WTC11 (cell line): ENCODE results near the gene OSBPL10. TPM values are rescaled to one million over a fixed set of nuclear protein-coding genes. Genes with fewer than 3 reads are reported as not detected.

Experiments
- ATAC-seq: fragments of 200-7000 bp; cut with Tn5 transposase; 2 replicates; pipeline ENCODE4 v1.10.0; 2021; ENCODE audit warnings: mild to moderate bottlenecking, moderate library complexity
- CTCF ChIA-PET: fragments of 300-600 bp; sonication (Branson Sonifier 250); formaldehyde crosslinking; loops from one replicate; lab custom pipeline; 2021; ENCODE audit warnings: antibody characterized with exemption; lab: Charles Lee
- POLR2A ChIA-PET: fragments of 350-600 bp; sonication (Branson Sonifier 250); formaldehyde crosslinking; loops from one replicate; lab custom pipeline; 2021; ENCODE audit warnings: antibody characterized with exemption; lab: Charles Lee
- DNase-seq: peaks from one replicate; pipeline ENCODE4 v3.0.0; 2021; ENCODE audit warnings: low spot score
- H3K27ac Mint-ChIP-seq: 2 replicates; pipeline ENCODE4 v1.8.0; 2021; ENCODE audit warnings: mixed read lengths
- H3K27me3 Mint-ChIP-seq: 2 replicates; pipeline ENCODE4 v1.8.0; 2021; ENCODE audit warnings: low read depth, mild to moderate bottlenecking, moderate library complexity, mixed read lengths
- H3K36me3 Mint-ChIP-seq: 2 replicates; pipeline ENCODE4 v1.8.0; 2021; ENCODE audit warnings: mixed read lengths
- H3K4me1 Mint-ChIP-seq: 2 replicates; pipeline ENCODE4 v1.8.0; 2022; ENCODE audit warnings: mixed read lengths
- H3K4me3 Mint-ChIP-seq: 2 replicates; pipeline ENCODE4 v1.8.0; 2021; ENCODE audit warnings: mild to moderate bottlenecking, moderate library complexity, mixed read lengths
- H3K9me3 Mint-ChIP-seq: 2 replicates; pipeline ENCODE4 v1.8.0; 2021; ENCODE audit warnings: mixed read lengths
- ATF1 ChIP-seq: sonication (generic); formaldehyde crosslinking; IDR thresholded peaks from 2 replicates; pipeline ENCODE4 v1.8.1; 2023; ENCODE audit warnings: mild to moderate bottlenecking, moderate library complexity, missing genetic modification reagents
- CREB1 ChIP-seq: sonication (generic); formaldehyde crosslinking; IDR thresholded peaks from 2 replicates; pipeline ENCODE4 v1.8.0; 2023; ENCODE audit warnings: mild to moderate bottlenecking, missing genetic modification reagents
- ELF4 ChIP-seq: sonication (generic); formaldehyde crosslinking; IDR thresholded peaks from 2 replicates; pipeline ENCODE4 v1.8.1; 2022; ENCODE audit warnings: low read depth, mild to moderate bottlenecking, moderate library complexity, missing genetic modification reagents
- FOXJ3 ChIP-seq: sonication (generic); formaldehyde crosslinking; IDR thresholded peaks from 2 replicates; pipeline ENCODE4 v1.9.0; 2021; ENCODE audit warnings: missing genetic modification reagents, mild to moderate bottlenecking, borderline replicate concordance
- GTF2I ChIP-seq: fragments of 250-450 bp; sonication (Bioruptor Pico); conservative IDR thresholded peaks from 2 replicates; pipeline ENCODE4 v1.4.0; 2021; ENCODE audit warnings: mild to moderate bottlenecking
- IRF2 ChIP-seq: sonication (generic); formaldehyde crosslinking; IDR thresholded peaks from 2 replicates; pipeline ENCODE4 v1.8.0; 2022; ENCODE audit warnings: low read depth, missing genetic modification reagents, borderline replicate concordance
- MXD4 ChIP-seq: fragments of 250-450 bp; sonication (Bioruptor Pico); IDR thresholded peaks from 2 replicates; pipeline ENCODE4 v1.8.0; 2021; ENCODE audit warnings: mild to moderate bottlenecking, moderate library complexity, borderline replicate concordance
- PRRX2 ChIP-seq: fragments of 250-450 bp; sonication (Bioruptor Pico); IDR thresholded peaks from 2 replicates; pipeline ENCODE4 v1.8.0; 2021; ENCODE audit warnings: mild to moderate bottlenecking
- SMAD3 ChIP-seq: sonication (generic); formaldehyde crosslinking; IDR thresholded peaks from 2 replicates; pipeline ENCODE4 v1.8.0; 2022; ENCODE audit warnings: missing genetic modification reagents, mild to moderate bottlenecking, borderline replicate concordance
- SOX15 ChIP-seq: fragments of 250-450 bp; sonication (Bioruptor Pico); IDR thresholded peaks from 2 replicates; pipeline ENCODE4 v1.9.0; 2021; ENCODE audit warnings: mild to moderate bottlenecking
- SP1 ChIP-seq: sonication (generic); formaldehyde crosslinking; conservative IDR thresholded peaks from 2 replicates; pipeline ENCODE4 v1.8.1; 2022; ENCODE audit warnings: missing genetic modification reagents
- ZNF138 ChIP-seq: sonication (generic); formaldehyde crosslinking; conservative IDR thresholded peaks from 2 replicates; pipeline ENCODE4 v1.8.1; 2022; ENCODE audit warnings: mild to moderate bottlenecking, moderate library complexity, missing genetic modification reagents
- ZNF416 ChIP-seq: fragments of 250-450 bp; sonication (Bioruptor Pico); IDR thresholded peaks from 2 replicates; pipeline ENCODE4 v1.9.0; 2021; ENCODE audit warnings: mild to moderate bottlenecking, inconsistent platforms
- ZNF671 ChIP-seq: fragments of 250-450 bp; sonication (Bioruptor Pico); IDR thresholded peaks from 2 replicates; pipeline ENCODE4 v1.8.0; 2021; ENCODE audit warnings: mild to moderate bottlenecking
- total RNA-seq: library from RNA; stranded (reverse); gene quantifications from 3 replicates; pipeline ENCODE4 v1.2.3, GENCODE V29; 2021
- TF ChIP-seq, protein P1 (sequence below): fragments of 250-450 bp; sonication (Bioruptor Pico); IDR thresholded peaks from 2 replicates; pipeline ENCODE4 v1.9.0; 2021; ENCODE audit warnings: moderate library complexity, mild to moderate bottlenecking, inconsistent platforms, borderline replicate concordance
- TF ChIP-seq, protein P2 (sequence below): sonication (generic); formaldehyde crosslinking; IDR thresholded peaks from 2 replicates; pipeline ENCODE4 v1.8.0; 2022; ENCODE audit warnings: missing genetic modification reagents
- TF ChIP-seq, protein P3 (sequence below): sonication (generic); formaldehyde crosslinking; IDR thresholded peaks from 2 replicates; pipeline ENCODE4 v1.8.0; 2022; ENCODE audit warnings: mild to moderate bottlenecking, missing genetic modification reagents
- TF ChIP-seq, protein P4 (sequence below): fragments of 250-450 bp; sonication (Bioruptor Pico); conservative IDR thresholded peaks from 2 replicates; pipeline ENCODE4 v1.9.0; 2021; ENCODE audit warnings: mild to moderate bottlenecking
- TF ChIP-seq, protein P5 (sequence below): sonication (generic); formaldehyde crosslinking; IDR thresholded peaks from 2 replicates; pipeline ENCODE4 v1.8.1; 2022; ENCODE audit warnings: mild to moderate bottlenecking, missing genetic modification reagents, moderate library complexity, borderline replicate concordance
- TF ChIP-seq, protein P6 (sequence below): sonication (generic); formaldehyde crosslinking; IDR thresholded peaks from 2 replicates; pipeline ENCODE4 v1.8.1; 2023; ENCODE audit warnings: mild to moderate bottlenecking, moderate library complexity, missing genetic modification reagents
- TF ChIP-seq, protein P7 (sequence below): fragments of 200-600 bp; IDR thresholded peaks from 2 replicates; pipeline ENCODE4 v1.8.0; 2022; ENCODE audit warnings: antibody characterized with exemption

The OSBPL10 gene
- total RNA-seq, 1 experiment from 2014 or later, result 84.1 TPM

DNA sequence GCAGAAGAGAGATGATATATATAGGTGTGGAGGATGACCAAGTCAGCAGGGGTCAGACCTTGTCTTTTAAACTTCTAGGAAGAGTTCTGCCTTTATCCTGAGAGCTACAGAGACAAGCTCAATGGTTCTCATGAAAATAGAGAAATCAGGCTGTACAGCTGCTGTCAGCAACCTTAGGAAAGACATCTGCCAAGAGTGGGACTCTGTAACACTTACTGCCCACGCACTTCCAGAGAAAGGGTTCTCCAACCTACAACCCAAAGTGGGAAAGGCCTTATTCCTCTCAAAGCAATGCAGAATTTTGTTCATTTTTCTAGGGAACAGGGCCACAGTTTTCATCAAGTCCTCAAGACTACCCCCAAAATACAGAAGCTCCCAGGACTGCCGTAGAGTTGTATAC is 309.6 kb downstream of the OSBPL10 start (continued):
- no peak for TF ChIP-seq ZNF138 (CRISPR knock-in tag)
- TF ChIP-seq, protein P1, sequence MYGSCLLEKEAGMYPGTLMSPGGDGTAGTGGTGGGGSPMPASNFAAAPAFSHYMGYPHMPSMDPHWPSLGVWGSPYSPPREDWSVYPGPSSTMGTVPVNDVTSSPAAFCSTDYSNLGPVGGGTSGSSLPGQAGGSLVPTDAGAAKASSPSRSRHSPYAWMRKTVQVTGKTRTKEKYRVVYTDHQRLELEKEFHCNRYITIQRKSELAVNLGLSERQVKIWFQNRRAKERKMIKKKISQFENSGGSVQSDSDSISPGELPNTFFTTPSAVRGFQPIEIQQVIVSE (CRISPR knock-in tag), result no peak

DNA sequence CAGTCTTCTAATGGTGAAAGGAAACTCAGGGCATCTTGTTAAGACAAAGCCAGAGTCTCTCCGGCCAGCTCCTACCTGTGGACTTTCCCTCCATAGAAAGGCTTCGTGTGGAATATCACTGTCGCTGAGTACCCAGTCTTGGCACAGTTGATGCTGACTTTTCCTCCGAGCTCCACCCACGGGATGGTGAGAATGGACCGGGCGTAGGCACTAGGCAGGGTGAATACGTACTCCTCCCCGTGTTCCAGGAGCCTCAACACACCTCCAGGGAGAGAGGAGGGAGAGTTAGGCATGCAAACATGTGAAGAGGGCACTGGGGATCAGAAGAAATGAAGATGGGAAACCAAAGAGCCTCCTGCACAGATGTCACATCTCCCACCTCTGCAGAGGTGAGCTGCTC is 310.3 kb downstream of the OSBPL10 start:
- ChIA-PET POLR2A (no interaction called here), CTCF (no interaction called here)

DNA sequence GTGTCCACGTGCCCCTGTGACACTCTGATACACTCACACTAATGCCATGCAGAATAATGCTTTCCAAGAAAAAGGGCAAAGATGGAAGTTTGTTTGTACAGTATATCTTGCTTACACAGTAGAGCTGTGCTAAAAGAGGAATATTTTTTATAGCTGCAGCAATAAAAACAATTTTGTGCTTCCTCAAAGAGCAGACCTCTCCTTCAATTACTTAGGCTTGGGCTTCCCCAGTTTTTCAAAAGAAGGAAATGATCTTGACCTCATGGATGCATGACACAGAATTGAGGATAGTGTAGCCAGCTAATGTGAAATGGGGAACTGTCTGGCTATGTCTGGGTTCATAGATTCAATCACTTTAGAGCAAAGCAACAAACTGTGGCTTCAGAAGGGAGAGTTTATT is 310.9 kb downstream of the OSBPL10 start:
- H3K27ac Mint-ChIP-seq, result no peak overlapping the region
- H3K9me3 Mint-ChIP-seq, result 0 out of 2 replicates have a peak, but pooled peaks cover 6% of the 10 kb centered on the region
- no peak for ATAC-seq
- H3K27me3 Mint-ChIP-seq, result no peaks in the 10 kb centered on the region
- peaks cover 16% of the 10 kb centered on the region; the same call in 1 of the 2 replicates for H3K4me1 Mint-ChIP-seq
- CTCF ChIA-PET, result no interaction called here
- peaks cover 31% of the 10 kb centered on the region for H3K36me3 Mint-ChIP-seq
- no peak for DNase-seq
- POLR2A ChIA-PET, result no interaction called here
- H3K4me3 Mint-ChIP-seq, result no peak overlapping the region
- TF ChIP-seq GTF2I, result no peak
- TF ChIP-seq SOX15 (CRISPR knock-in tag), result no peak
- TF ChIP-seq, protein P2, sequence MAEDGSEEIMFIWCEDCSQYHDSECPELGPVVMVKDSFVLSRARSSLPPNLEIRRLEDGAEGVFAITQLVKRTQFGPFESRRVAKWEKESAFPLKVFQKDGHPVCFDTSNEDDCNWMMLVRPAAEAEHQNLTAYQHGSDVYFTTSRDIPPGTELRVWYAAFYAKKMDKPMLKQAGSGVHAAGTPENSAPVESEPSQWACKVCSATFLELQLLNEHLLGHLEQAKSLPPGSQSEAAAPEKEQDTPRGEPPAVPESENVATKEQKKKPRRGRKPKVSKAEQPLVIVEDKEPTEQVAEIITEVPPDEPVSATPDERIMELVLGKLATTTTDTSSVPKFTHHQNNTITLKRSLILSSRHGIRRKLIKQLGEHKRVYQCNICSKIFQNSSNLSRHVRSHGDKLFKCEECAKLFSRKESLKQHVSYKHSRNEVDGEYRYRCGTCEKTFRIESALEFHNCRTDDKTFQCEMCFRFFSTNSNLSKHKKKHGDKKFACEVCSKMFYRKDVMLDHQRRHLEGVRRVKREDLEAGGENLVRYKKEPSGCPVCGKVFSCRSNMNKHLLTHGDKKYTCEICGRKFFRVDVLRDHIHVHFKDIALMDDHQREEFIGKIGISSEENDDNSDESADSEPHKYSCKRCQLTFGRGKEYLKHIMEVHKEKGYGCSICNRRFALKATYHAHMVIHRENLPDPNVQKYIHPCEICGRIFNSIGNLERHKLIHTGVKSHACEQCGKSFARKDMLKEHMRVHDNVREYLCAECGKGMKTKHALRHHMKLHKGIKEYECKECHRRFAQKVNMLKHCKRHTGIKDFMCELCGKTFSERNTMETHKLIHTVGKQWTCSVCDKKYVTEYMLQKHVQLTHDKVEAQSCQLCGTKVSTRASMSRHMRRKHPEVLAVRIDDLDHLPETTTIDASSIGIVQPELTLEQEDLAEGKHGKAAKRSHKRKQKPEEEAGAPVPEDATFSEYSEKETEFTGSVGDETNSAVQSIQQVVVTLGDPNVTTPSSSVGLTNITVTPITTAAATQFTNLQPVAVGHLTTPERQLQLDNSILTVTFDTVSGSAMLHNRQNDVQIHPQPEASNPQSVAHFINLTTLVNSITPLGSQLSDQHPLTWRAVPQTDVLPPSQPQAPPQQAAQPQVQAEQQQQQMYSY (CRISPR knock-in tag), result no peak
- TF ChIP-seq ZNF138 (CRISPR knock-in tag), result no peak
- no peak for TF ChIP-seq SMAD3
- TF ChIP-seq, protein P1 (CRISPR knock-in tag), result no peak
- TF ChIP-seq, protein P3, sequence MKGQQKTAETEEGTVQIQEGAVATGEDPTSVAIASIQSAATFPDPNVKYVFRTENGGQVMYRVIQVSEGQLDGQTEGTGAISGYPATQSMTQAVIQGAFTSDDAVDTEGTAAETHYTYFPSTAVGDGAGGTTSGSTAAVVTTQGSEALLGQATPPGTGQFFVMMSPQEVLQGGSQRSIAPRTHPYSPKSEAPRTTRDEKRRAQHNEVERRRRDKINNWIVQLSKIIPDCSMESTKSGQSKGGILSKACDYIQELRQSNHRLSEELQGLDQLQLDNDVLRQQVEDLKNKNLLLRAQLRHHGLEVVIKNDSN, result no peak
- no peak for TF ChIP-seq FOXJ3 (CRISPR knock-in tag)
- no peak for TF ChIP-seq SP1 (CRISPR knock-in tag)
- TF ChIP-seq, protein P4, sequence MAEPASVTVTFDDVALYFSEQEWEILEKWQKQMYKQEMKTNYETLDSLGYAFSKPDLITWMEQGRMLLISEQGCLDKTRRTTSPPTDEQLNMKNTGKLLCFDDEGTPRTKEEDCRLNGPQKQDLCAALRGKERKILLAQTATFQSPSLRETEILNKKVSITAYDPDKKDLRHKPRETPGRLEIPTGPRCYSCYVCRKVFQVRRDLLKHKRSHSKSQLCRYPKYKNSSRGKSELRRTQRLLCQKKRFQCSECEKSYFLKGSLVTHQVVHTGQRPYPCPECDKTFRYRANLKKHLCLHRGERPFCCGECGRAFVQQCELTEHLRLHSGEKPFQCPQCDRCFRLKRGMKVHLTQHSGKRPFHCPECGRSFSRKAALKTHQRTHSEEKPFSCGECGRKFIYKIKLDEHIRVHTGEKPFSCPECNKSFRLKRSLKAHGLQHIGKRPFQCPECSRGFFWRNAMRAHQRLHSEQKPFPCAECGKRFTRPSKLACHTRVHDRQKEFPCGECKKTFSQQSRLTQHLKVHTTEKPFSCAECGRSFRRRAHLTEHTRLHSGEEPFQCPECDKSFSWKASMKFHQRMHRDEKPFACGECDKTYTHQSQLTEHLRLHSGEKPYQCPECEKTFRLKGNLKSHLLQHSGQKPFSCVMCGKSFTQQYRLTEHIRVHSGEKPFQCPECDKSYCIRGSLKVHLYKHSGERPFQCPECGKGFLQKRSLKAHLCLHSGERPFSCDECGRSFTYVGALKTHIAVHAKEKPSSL (CRISPR knock-in tag), result no peak
- no peak for TF ChIP-seq CREB1

More for the DNA sequence above, 310.3 kb downstream of the OSBPL10 start:
- no peak overlapping the region; the same call in 1 of the 2 replicates for H3K27ac Mint-ChIP-seq
- H3K36me3 Mint-ChIP-seq, result peaks cover 34% of the 10 kb centered on the region
- ATAC-seq (no peak), DNase-seq (no peak)
- H3K4me1 Mint-ChIP-seq, result peaks cover 16% of the 10 kb centered on the region; the same call in 1 of the 2 replicates
- 0 out of 2 replicates have a peak, but pooled peaks cover 6% of the 10 kb centered on the region for H3K9me3 Mint-ChIP-seq
- H3K4me3 Mint-ChIP-seq, result no peak overlapping the region
- TF ChIP-seq MXD4 (CRISPR knock-in tag) (no peak), ZNF138 (CRISPR knock-in tag) (no peak), ZNF671 (CRISPR knock-in tag) (no peak), ZNF416 (CRISPR knock-in tag) (no peak), PRRX2 (CRISPR knock-in tag) (no peak), IRF2 (CRISPR knock-in tag) (no peak), ATF1 (CRISPR knock-in tag) (no peak), ELF4 (CRISPR knock-in tag) (no peak)
- TF ChIP-seq, protein P5, sequence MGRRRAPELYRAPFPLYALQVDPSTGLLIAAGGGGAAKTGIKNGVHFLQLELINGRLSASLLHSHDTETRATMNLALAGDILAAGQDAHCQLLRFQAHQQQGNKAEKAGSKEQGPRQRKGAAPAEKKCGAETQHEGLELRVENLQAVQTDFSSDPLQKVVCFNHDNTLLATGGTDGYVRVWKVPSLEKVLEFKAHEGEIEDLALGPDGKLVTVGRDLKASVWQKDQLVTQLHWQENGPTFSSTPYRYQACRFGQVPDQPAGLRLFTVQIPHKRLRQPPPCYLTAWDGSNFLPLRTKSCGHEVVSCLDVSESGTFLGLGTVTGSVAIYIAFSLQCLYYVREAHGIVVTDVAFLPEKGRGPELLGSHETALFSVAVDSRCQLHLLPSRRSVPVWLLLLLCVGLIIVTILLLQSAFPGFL (CRISPR knock-in tag), result no peak
- TF ChIP-seq, protein P6, sequence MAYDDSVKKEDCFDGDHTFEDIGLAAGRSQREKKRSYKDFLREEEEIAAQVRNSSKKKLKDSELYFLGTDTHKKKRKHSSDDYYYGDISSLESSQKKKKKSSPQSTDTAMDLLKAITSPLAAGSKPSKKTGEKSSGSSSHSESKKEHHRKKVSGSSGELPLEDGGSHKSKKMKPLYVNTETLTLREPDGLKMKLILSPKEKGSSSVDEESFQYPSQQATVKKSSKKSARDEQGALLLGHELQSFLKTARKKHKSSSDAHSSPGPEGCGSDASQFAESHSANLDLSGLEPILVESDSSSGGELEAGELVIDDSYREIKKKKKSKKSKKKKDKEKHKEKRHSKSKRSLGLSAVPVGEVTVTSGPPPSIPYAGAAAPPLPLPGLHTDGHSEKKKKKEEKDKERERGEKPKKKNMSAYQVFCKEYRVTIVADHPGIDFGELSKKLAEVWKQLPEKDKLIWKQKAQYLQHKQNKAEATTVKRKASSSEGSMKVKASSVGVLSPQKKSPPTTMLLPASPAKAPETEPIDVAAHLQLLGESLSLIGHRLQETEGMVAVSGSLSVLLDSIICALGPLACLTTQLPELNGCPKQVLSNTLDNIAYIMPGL, result no peak
- TF ChIP-seq, protein P7, sequence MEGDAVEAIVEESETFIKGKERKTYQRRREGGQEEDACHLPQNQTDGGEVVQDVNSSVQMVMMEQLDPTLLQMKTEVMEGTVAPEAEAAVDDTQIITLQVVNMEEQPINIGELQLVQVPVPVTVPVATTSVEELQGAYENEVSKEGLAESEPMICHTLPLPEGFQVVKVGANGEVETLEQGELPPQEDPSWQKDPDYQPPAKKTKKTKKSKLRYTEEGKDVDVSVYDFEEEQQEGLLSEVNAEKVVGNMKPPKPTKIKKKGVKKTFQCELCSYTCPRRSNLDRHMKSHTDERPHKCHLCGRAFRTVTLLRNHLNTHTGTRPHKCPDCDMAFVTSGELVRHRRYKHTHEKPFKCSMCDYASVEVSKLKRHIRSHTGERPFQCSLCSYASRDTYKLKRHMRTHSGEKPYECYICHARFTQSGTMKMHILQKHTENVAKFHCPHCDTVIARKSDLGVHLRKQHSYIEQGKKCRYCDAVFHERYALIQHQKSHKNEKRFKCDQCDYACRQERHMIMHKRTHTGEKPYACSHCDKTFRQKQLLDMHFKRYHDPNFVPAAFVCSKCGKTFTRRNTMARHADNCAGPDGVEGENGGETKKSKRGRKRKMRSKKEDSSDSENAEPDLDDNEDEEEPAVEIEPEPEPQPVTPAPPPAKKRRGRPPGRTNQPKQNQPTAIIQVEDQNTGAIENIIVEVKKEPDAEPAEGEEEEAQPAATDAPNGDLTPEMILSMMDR, result no peak
- no peaks in the 10 kb centered on the region for H3K27me3 Mint-ChIP-seq
